Measurements from ENCODE around the gene ME2.
A peak's percentile ranks its signal among the peaks of the same experiment; 100 is the strongest.
"Not testable (repeated sequence)": the region's sequence is repeated elsewhere in the genome, so short reads cannot be mapped to it uniquely, and the experiment has no call there.

ME2 gene

DNA sequence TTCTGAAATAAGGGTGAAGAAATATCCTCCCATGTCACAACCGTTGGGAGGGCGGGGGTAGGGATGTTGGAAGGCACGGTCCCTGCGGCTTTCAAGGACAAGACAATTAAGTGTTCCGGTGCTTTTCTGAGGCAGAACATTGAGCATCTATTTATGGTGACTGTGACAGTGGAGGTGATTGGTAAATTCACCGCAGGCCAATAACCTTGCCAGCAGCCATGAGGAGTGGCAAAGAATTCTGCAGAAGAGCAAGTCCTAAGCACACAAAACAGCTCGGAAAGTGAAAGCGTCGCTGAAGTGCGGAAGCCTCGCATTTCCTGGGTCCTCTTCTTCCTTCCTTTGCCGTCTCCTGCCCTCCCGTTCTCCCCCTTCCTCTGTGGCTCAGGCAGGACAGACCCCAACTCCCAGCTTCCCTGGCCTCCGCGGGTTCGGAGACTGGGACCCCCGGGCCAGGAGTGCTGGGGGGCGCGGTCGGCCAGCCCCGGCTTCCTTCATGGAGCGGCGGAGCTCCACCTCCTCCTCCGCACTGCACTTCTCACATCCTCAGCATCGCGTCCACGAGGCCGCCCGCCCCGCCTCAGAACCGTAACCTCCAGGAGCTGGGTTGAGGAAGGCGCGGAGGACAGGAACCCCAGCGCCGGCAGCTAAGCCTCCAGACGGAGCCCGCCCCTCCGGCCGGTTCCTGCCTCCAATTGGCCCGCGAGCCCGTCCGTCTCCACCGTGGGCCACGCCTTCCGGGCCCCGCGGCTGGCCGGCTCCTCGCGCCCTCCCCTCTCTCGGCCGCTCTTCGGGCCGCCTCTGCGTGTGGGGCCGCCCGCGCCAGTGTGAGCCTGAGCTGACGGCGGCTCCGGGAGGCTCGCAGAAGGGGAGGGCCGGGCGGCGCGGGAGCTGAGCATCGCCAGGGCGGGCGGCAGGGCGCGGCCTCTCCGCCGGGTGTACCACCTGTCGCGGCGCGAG, at the start of gene ME2:
Gene ME2 (plus strand): TSS at position 774 of the 957 bp plus-strand sequence. CDS start 16,703 bp downstream, outside the sequence.
- no peaks in the 10 kb centered on the region for H3K36me3 ChIP-seq (ENCODE audit: insufficient read depth, low read depth, low read length)
- H3K27me3 ChIP-seq (ENCODE audit: insufficient read depth, low read length): no peaks in the 10 kb centered on the region
- H3K4me1 ChIP-seq (ENCODE audit: insufficient read depth, low read length): peaks cover 7% of the 10 kb centered on the region; the same call in 1 of the 2 replicates
- H3K27ac ChIP-seq (ENCODE audit: low read length): no peak within 1 kb of the TSS
- H3K4me3 ChIP-seq (ENCODE audit: low read length): peak within 1 kb of the TSS; percentile 87
- peak within 1 kb of the TSS; percentile 90 for H3K9ac ChIP-seq (ENCODE audit: low read depth, low read length)
- no peaks in the 10 kb centered on the region for H3K9me3 ChIP-seq (ENCODE audit: insufficient read depth, low read depth, low read length)

DNA sequence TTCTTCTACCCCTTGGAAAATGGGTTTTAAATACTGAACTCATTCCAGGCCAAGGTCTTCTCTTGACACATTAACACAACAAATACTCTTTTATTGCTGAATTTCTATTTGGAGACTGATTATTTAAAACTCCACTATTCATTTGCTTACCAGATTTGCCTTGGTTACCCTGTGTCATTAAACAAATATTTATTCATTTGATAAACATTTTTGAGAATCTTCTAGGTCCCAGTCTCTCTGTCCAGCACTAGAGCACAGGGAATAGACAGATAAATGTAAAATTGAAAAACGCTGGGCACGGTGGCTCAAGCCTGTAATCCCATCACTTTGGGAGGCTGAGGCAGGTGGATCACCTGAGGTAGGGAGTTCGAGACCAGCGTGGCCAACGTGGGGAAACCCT, 49.3 kb upstream of the ME2 start:
- Histone ChIP-seq H3K4me1 (ENCODE audit: insufficient read depth, low read length) (peaks cover 4% of the 10 kb centered on the region; the same call in 1 of the 2 replicates), H3K27ac (ENCODE audit: low read length) (no peak overlapping the region), H3K27me3 (ENCODE audit: insufficient read depth, low read length) (no peaks in the 10 kb centered on the region), H3K9me3 (ENCODE audit: insufficient read depth, low read depth, low read length) (no peaks in the 10 kb centered on the region), H3K36me3 (ENCODE audit: insufficient read depth, low read depth, low read length) (no peaks in the 10 kb centered on the region), H3K9ac (ENCODE audit: low read depth, low read length) (no peak overlapping the region), H3K4me3 (ENCODE audit: low read length) (no peak overlapping the region)

DNA sequence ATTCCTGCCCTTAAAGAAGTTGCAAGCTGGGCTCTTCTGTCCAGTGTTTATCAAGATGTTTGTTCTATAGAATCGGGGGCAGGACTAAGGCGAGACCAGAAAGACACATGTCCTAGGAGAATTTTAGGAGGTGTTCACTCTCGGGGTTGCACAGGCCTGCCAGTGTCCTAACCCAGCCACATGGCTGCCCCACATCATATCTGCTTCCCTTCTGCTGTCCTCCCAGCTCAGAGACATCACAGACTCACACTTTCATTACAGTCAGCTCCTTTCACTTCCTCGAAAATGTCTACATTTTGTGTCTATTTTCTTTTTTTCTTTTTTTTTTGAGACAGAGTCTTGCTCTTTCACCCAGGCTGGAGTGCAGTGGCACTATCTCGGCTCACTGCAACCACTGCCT, 48.4 kb upstream of the ME2 start:
- H3K36me3 ChIP-seq (ENCODE audit: insufficient read depth, low read depth, low read length): no peaks in the 10 kb centered on the region
- no peak overlapping the region for H3K9ac ChIP-seq (ENCODE audit: low read depth, low read length)
- H3K9me3 ChIP-seq (ENCODE audit: insufficient read depth, low read depth, low read length): no peaks in the 10 kb centered on the region
- H3K4me3 ChIP-seq (ENCODE audit: low read length): no peak overlapping the region
- no peak overlapping the region for H3K27ac ChIP-seq (ENCODE audit: low read length)
- peaks cover 4% of the 10 kb centered on the region; the same call in 1 of the 2 replicates for H3K4me1 ChIP-seq (ENCODE audit: insufficient read depth, low read length)
- no peaks in the 10 kb centered on the region for H3K27me3 ChIP-seq (ENCODE audit: insufficient read depth, low read length)

DNA sequence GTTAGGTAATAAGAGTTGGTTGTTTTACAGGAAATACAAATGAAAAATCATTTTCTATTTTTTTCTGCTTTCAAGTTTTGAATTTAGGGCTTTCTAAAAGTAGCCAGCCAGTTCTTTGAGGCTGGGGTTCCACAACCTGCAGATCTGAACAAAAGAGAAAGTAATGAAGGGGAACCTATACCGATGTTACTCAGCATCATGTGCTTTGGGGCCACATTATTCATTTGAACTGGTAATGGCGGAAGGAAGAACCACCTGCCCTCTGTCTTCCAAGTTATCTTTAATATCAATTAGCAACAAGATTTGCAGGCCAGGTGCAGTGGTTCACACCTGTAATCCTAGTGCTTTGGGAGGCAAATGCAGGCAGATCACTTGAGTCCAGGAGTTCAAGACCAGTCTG, 46.2 kb upstream of the ME2 start:
- Histone ChIP-seq H3K27ac (ENCODE audit: low read length) (no peak overlapping the region), H3K36me3 (ENCODE audit: insufficient read depth, low read depth, low read length) (no peaks in the 10 kb centered on the region), H3K4me3 (ENCODE audit: low read length) (no peak overlapping the region), H3K27me3 (ENCODE audit: insufficient read depth, low read length) (no peaks in the 10 kb centered on the region), H3K9me3 (ENCODE audit: insufficient read depth, low read depth, low read length) (no peaks in the 10 kb centered on the region), H3K9ac (ENCODE audit: low read depth, low read length) (no peak overlapping the region), H3K4me1 (ENCODE audit: insufficient read depth, low read length) (peaks cover 4% of the 10 kb centered on the region; the same call in 1 of the 2 replicates)

DNA sequence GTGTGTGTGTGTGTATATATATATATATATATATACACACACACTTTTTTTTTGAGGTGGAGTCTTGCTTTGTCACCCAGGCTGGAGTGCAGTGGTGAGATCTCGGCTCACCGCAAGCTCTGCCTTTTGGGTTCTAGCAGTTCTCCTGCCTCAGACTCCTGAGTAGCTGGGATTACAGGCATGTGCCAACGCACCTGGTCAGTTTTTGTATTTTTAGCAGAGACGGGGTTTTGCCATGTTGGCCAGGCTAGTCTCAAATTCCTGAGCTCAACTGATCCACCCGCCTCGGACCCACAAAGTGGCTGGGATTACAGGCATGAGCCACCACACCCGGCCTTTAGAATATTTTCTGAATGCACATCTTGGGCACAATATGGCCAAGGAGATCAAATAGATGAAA, 45.4 kb upstream of the ME2 start:
- H3K9ac ChIP-seq (ENCODE audit: low read depth, low read length); H3K4me1 ChIP-seq (ENCODE audit: insufficient read depth, low read length); H3K9me3 ChIP-seq (ENCODE audit: insufficient read depth, low read depth, low read length); H3K4me3 ChIP-seq (ENCODE audit: low read length); H3K27me3 ChIP-seq (ENCODE audit: insufficient read depth, low read length); H3K36me3 ChIP-seq (ENCODE audit: insufficient read depth, low read depth, low read length); H3K27ac ChIP-seq (ENCODE audit: low read length): not testable (repeated sequence)

DNA sequence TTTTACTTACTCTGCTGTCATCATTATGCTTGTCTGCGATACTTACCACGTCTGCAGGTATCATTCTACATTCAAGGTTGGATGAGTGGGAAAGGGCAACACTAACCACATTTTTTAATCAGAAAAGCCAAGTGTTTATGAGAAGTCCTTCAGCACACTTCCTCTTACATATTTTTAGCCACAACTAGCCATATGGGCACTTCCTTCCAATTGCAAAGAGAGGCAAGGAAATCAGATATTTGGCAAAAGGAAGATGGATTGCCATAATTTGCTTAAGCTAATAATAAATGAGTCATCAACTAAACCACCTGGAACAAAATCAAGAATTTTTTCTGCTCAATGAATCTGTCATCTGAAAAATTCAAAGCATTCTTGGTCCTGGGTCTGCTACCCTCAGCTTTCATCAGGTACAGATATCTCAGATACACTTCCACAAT, 42.4 kb upstream of the ME2 start:
- H3K9ac ChIP-seq (ENCODE audit: low read depth, low read length): no peak overlapping the region
- H3K27ac ChIP-seq (ENCODE audit: low read length): no peak overlapping the region

DNA sequence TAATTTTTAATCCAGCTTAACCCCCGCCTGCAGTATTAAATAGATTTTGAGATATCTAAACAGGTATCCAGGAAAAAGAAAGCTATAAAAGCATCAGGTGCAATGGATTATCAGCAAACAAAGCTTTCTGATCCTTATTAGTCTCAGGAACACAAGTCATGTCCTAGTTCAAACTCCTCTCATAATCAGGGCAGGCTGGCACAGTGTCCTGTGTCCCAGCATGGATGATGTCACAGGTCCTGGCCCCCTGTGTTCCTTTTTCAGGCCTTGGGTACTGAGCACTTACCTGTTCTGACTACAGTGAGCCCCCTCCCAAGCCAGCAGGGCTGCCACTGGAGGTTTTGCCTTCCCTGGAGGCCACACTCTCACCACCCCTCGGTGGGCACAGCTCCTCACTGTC, 39.6 kb upstream of the ME2 start:
- H3K4me1 ChIP-seq (ENCODE audit: insufficient read depth, low read length): no peaks in the 10 kb centered on the region
- no peaks in the 10 kb centered on the region for H3K36me3 ChIP-seq (ENCODE audit: insufficient read depth, low read depth, low read length)
- H3K27me3 ChIP-seq (ENCODE audit: insufficient read depth, low read length): no peaks in the 10 kb centered on the region
- no peak overlapping the region for H3K27ac ChIP-seq (ENCODE audit: low read length)
- H3K9ac ChIP-seq (ENCODE audit: low read depth, low read length): no peak overlapping the region
- H3K4me3 ChIP-seq (ENCODE audit: low read length): no peak overlapping the region
- H3K9me3 ChIP-seq (ENCODE audit: insufficient read depth, low read depth, low read length): no peaks in the 10 kb centered on the region

More for the DNA sequence above, 42.4 kb upstream of the ME2 start:
- no peak overlapping the region for H3K4me3 ChIP-seq (ENCODE audit: low read length)
- H3K4me1 ChIP-seq (ENCODE audit: insufficient read depth, low read length): peaks cover under 1% of the 10 kb centered on the region; the same call in 1 of the 2 replicates
- H3K9me3 ChIP-seq (ENCODE audit: insufficient read depth, low read depth, low read length): no peaks in the 10 kb centered on the region
- no peaks in the 10 kb centered on the region for H3K36me3 ChIP-seq (ENCODE audit: insufficient read depth, low read depth, low read length)
- no peaks in the 10 kb centered on the region for H3K27me3 ChIP-seq (ENCODE audit: insufficient read depth, low read length)

DNA sequence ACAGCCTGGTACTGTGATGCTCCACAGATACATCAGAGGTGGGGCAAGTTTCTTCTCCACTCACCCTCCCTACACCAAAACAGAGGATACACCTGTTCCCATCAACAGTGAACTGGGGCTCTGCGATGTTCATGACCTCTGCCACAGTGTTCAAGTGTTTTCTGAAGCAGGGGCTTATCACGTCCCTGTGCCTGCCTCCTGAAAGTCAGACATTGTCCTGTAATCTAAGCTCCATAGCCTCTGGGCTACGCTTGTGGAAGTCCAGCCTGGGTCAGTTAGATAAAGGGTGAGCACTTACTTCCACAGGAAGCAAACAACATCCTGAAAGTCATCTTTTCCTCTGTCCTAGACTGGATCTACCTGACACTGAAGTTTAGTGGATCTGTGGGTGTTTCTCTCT, 38.9 kb upstream of the ME2 start:
- no peak overlapping the region for H3K27ac ChIP-seq (ENCODE audit: low read length)
- H3K27me3 ChIP-seq (ENCODE audit: insufficient read depth, low read length): no peaks in the 10 kb centered on the region
- H3K9me3 ChIP-seq (ENCODE audit: insufficient read depth, low read depth, low read length): no peaks in the 10 kb centered on the region
- no peak overlapping the region for H3K4me3 ChIP-seq (ENCODE audit: low read length)
- H3K4me1 ChIP-seq (ENCODE audit: insufficient read depth, low read length): no peaks in the 10 kb centered on the region
- no peaks in the 10 kb centered on the region for H3K36me3 ChIP-seq (ENCODE audit: insufficient read depth, low read depth, low read length)
- H3K9ac ChIP-seq (ENCODE audit: low read depth, low read length): no peak overlapping the region

DNA sequence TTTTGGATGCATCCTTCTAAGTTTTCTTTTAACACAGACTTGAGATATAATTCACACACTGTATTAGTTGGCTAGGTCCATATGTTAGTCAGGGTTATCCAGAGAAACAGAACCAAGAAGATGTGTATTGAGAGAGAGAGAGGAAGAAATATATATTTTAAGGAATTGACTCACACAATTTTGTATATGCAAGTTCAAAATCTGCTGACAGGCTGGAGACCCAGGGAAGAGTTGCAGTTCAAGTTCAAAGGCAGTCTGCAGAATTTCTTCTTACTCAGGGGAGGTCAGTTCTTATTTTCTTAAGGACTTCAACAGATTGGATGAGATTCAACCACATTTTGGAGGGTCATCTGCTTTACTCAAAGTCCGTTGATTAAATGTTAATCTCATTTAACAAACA, 36.1 kb upstream of the ME2 start:
- Histone ChIP-seq H3K9ac (ENCODE audit: low read depth, low read length) (no peak overlapping the region), H3K4me1 (ENCODE audit: insufficient read depth, low read length) (no peaks in the 10 kb centered on the region), H3K27ac (ENCODE audit: low read length) (no peak overlapping the region), H3K9me3 (ENCODE audit: insufficient read depth, low read depth, low read length) (no peaks in the 10 kb centered on the region), H3K4me3 (ENCODE audit: low read length) (no peak overlapping the region), H3K36me3 (ENCODE audit: insufficient read depth, low read depth, low read length) (no peaks in the 10 kb centered on the region), H3K27me3 (ENCODE audit: insufficient read depth, low read length) (no peaks in the 10 kb centered on the region)

DNA sequence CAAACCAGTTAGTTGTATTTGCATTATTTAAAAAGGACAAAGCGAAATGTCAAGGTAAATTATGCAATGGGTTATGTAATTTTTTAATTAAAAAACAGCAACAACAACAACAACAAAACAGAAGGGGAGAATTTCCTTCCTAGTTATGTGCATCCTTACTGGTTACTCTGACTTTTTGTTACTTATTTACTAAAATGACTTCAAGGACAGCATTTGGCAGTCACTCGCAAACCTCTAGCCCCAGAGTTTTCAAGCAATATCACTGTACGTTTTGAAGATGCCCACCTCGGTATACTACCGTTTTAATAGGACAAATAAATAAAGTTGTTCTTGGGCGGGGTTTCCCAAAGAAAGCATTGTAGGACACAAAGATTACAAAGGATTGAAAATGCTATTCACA, 34.4 kb upstream of the ME2 start:
- H3K9me3 ChIP-seq (ENCODE audit: insufficient read depth, low read depth, low read length): no peaks in the 10 kb centered on the region
- no peaks in the 10 kb centered on the region for H3K4me1 ChIP-seq (ENCODE audit: insufficient read depth, low read length)
- H3K36me3 ChIP-seq (ENCODE audit: insufficient read depth, low read depth, low read length): no peaks in the 10 kb centered on the region
- H3K9ac ChIP-seq (ENCODE audit: low read depth, low read length): no peak overlapping the region
- H3K4me3 ChIP-seq (ENCODE audit: low read length): no peak overlapping the region
- H3K27ac ChIP-seq (ENCODE audit: low read length): no peak overlapping the region
- H3K27me3 ChIP-seq (ENCODE audit: insufficient read depth, low read length): no peaks in the 10 kb centered on the region

DNA sequence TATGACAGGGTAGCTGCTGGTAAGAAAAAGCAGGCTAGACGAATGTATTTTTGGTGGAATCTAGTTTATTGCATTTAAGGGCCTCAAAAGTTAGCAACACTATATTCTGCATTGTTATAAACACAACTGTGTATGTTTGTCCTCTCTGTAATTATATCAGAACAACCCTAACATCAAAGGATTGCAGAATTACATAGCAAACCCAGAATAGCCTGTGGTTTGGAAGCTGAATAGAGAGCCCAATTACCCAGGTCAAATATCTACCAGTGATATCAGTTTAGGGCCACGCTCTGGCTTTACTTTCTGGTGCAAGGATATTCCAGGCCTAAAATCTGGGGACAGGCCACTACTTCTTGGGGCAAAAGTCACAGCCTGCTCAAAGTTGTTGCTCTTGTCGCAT, 34.0 kb upstream of the ME2 start:
- H3K27me3 ChIP-seq (ENCODE audit: insufficient read depth, low read length): no peaks in the 10 kb centered on the region
- no peaks in the 10 kb centered on the region for H3K4me1 ChIP-seq (ENCODE audit: insufficient read depth, low read length)
- H3K36me3 ChIP-seq (ENCODE audit: insufficient read depth, low read depth, low read length): no peaks in the 10 kb centered on the region
- no peak overlapping the region for H3K27ac ChIP-seq (ENCODE audit: low read length)
- H3K4me3 ChIP-seq (ENCODE audit: low read length): no peak overlapping the region
- H3K9me3 ChIP-seq (ENCODE audit: insufficient read depth, low read depth, low read length): no peaks in the 10 kb centered on the region
- no peak overlapping the region for H3K9ac ChIP-seq (ENCODE audit: low read depth, low read length)

DNA sequence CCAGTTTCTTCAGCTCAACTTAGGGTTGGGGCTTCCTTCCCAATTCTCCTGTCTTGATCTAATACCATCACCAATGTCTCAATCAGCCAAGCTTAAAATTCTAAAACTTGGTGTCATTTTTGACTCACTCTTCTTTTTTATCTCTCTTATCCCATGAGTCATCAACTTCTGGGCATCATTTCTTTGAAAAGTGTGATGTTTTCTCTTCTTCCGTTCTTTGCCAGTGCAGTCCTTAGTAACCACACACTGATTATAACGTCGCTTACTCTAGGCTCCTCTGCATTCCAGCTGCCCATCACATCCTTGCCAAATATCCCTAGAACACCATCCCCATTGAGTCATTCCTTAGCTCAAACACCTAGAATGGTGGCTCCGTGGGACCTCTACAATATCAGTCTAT, 31.7 kb upstream of the ME2 start:
- Histone ChIP-seq H3K4me1 (ENCODE audit: insufficient read depth, low read length) (no peaks in the 10 kb centered on the region), H3K9me3 (ENCODE audit: insufficient read depth, low read depth, low read length) (no peaks in the 10 kb centered on the region), H3K9ac (ENCODE audit: low read depth, low read length) (no peak overlapping the region), H3K36me3 (ENCODE audit: insufficient read depth, low read depth, low read length) (no peaks in the 10 kb centered on the region), H3K27me3 (ENCODE audit: insufficient read depth, low read length) (no peaks in the 10 kb centered on the region), H3K4me3 (ENCODE audit: low read length) (no peak overlapping the region), H3K27ac (ENCODE audit: low read length) (no peak overlapping the region)

Data from iPS-20b (cell line).